SK-N-SH treated with all-trans-retinoic acid at 6 μM for 48 hours (cell line): ENCODE data around the gene SFXN2.

ENCODE experiments used
- ARNTL ChIP-seq: fragments of 450-650 bp; formaldehyde crosslinking; IDR thresholded peaks from 2 replicates; pipeline ENCODE4 v1.5.0; 2020; ENCODE audit warnings: low read depth, mild to moderate bottlenecking, moderate library complexity, borderline replicate concordance
- BACH2 ChIP-seq: fragments of 250-450 bp; sonication (Bioruptor Pico); IDR thresholded peaks from 2 replicates; pipeline ENCODE4 v1.9.0; 2021; ENCODE audit warnings: mild to moderate bottlenecking, borderline replicate concordance
- ESRRG ChIP-seq: fragments of 250-450 bp; sonication (Bioruptor Pico); IDR thresholded peaks from 2 replicates; pipeline ENCODE4 v1.6.1; 2021; ENCODE audit warnings: mild to moderate bottlenecking
- GLIS3 ChIP-seq: fragments of 250-450 bp; sonication (Bioruptor Pico); IDR thresholded peaks from 2 replicates; pipeline ENCODE4 v1.5.0; 2020; ENCODE audit warnings: mild to moderate bottlenecking, moderate library complexity
- ISL1 ChIP-seq: fragments of 250-450 bp; sonication (Bioruptor Pico); IDR thresholded peaks from 2 replicates; pipeline ENCODE4 v2.1.2; 2022; ENCODE audit warnings: mild to moderate bottlenecking, moderate library complexity
- OSR1 ChIP-seq: fragments of 250-450 bp; sonication (Bioruptor Pico); IDR thresholded peaks from 2 replicates; pipeline ENCODE4 v1.8.0; 2022; ENCODE audit warnings: moderate library complexity, mild to moderate bottlenecking, inconsistent platforms
- POU6F1 ChIP-seq: fragments of 250-450 bp; sonication (Bioruptor Pico); IDR thresholded peaks from 2 replicates; pipeline ENCODE4 v1.8.0; 2021; ENCODE audit warnings: low read depth, mild to moderate bottlenecking, moderate library complexity, borderline replicate concordance
- TSHZ2 ChIP-seq: fragments of 250-450 bp; sonication (Bioruptor Pico); IDR thresholded peaks from 2 replicates; pipeline ENCODE4 v1.5.0; 2020; ENCODE audit warnings: mild to moderate bottlenecking, moderate library complexity
- ZC3H10 ChIP-seq: fragments of 250-450 bp; sonication (Bioruptor Pico); IDR thresholded peaks from 2 replicates; pipeline ENCODE4 v1.5.1; 2021; ENCODE audit warnings: mild to moderate bottlenecking, moderate library complexity
- ZFP30 ChIP-seq: fragments of 450-650 bp; formaldehyde crosslinking; IDR thresholded peaks from 2 replicates; pipeline ENCODE4 v1.5.0; 2022; ENCODE audit warnings: mild to moderate bottlenecking, moderate library complexity
- TF ChIP-seq, protein P1 (sequence below): fragments of 250-450 bp; sonication (Bioruptor Pico); IDR thresholded peaks from 2 replicates; pipeline ENCODE4 v1.5.1; 2020; ENCODE audit warnings: low read depth, mild to moderate bottlenecking, moderate library complexity
- TF ChIP-seq, protein P2 (sequence below): fragments of 250-450 bp; sonication (Bioruptor Pico); IDR thresholded peaks from 2 replicates; pipeline ENCODE4 v1.5.1; 2021; ENCODE audit warnings: mild to moderate bottlenecking, moderate library complexity

DNA sequence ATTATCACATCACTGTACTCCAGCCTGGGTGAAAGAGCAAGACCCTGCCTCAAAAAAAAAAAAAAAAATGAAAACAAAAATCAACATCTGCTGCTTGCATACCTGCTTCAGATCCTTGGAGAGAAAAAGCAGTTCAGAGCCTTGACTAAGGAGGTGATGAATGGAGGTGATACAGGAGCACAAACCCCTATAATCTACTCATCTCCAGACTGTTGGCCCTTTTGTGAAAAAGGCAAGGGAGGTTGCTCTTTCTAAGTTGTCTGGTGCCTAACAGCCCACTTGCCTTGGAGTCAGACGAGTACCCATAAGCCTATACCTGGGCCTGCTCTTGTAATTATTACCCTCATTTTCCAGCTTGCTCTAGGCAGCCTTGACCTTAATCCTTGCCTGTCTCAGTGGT, 1.4 kb downstream of the SFXN2 start:
- no peak for TF ChIP-seq POU6F1
- no peak for TF ChIP-seq TSHZ2
- TF ChIP-seq ISL1 (CRISPR knock-in tag): no peak
- TF ChIP-seq, protein P1, sequence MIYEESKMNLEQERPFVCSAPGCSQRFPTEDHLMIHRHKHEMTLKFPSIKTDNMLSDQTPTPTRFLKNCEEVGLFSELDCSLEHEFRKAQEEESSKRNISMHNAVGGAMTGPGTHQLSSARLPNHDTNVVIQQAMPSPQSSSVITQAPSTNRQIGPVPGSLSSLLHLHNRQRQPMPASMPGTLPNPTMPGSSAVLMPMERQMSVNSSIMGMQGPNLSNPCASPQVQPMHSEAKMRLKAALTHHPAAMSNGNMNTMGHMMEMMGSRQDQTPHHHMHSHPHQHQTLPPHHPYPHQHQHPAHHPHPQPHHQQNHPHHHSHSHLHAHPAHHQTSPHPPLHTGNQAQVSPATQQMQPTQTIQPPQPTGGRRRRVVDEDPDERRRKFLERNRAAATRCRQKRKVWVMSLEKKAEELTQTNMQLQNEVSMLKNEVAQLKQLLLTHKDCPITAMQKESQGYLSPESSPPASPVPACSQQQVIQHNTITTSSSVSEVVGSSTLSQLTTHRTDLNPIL (CRISPR knock-in tag): no peak
- no peak for TF ChIP-seq ARNTL
- TF ChIP-seq, protein P2, sequence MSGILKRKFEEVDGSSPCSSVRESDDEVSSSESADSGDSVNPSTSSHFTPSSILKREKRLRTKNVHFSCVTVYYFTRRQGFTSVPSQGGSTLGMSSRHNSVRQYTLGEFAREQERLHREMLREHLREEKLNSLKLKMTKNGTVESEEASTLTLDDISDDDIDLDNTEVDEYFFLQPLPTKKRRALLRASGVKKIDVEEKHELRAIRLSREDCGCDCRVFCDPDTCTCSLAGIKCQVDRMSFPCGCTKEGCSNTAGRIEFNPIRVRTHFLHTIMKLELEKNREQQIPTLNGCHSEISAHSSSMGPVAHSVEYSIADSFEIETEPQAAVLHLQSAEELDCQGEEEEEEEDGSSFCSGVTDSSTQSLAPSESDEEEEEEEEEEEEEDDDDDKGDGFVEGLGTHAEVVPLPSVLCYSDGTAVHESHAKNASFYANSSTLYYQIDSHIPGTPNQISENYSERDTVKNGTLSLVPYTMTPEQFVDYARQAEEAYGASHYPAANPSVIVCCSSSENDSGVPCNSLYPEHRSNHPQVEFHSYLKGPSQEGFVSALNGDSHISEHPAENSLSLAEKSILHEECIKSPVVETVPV (CRISPR knock-in tag): no peak
- TF ChIP-seq ZC3H10 (CRISPR knock-in tag): no peak
- no peak for TF ChIP-seq ZFP30 (CRISPR knock-in tag)
- TF ChIP-seq BACH2 (CRISPR knock-in tag): no peak
- TF ChIP-seq GLIS3 (CRISPR knock-in tag): no peak
- TF ChIP-seq ESRRG: no peak
- TF ChIP-seq OSR1 (CRISPR knock-in tag): no peak
